Dendritic cell treated with granulocyte-macrophage colony-stimulating factor and Interleukin-4, amounts not matched to agents 40 ng/mL and 50 ng/mL, for 4 days (primary cell): Measurements from ENCODE around the gene MSL2.
"Not testable (repeated sequence)": the region's sequence is repeated elsewhere in the genome, so short reads cannot be mapped to it uniquely, and the experiment has no call there.

Experiments
- H3K27ac Mint-ChIP-seq: one replicate; pipeline ENCODE4 v1.8.0; 2022; ENCODE audit warnings: mild to moderate bottlenecking, mixed read lengths
- H3K27me3 Mint-ChIP-seq: one replicate; pipeline ENCODE4 v1.8.0; 2022; ENCODE audit warnings: mild to moderate bottlenecking, mixed read lengths
- H3K36me3 Mint-ChIP-seq: one replicate; pipeline ENCODE4 v1.8.0; 2022; ENCODE audit warnings: low read depth, mixed read lengths
- H3K4me1 Mint-ChIP-seq: one replicate; pipeline ENCODE4 v1.8.0; 2022; ENCODE audit warnings: low read depth, mixed read lengths
- H3K4me3 Mint-ChIP-seq: one replicate; pipeline ENCODE4 v1.8.0; 2022; ENCODE audit warnings: mild to moderate bottlenecking, moderate library complexity, mixed read lengths
- H3K9me3 Mint-ChIP-seq: one replicate; pipeline ENCODE4 v1.8.0; 2022; ENCODE audit warnings: mixed read lengths
- intact Hi-C: fragments of 100-400 bp; cut with micrococcal nuclease; formaldehyde crosslinking; loops from one replicate; pipeline ENCODE4 v1.15.0; 2022

The MSL2 gene

GRCh38 chr3:136146981-136147729, 49.0 kb downstream of the MSL2 start:
- peaks cover 39% of the 10 kb centered on the region for H3K36me3 Mint-ChIP-seq
- H3K9me3 Mint-ChIP-seq = no peaks in the 10 kb centered on the region
- intact Hi-C loops = no loop called here
- H3K4me3 Mint-ChIP-seq = no peak overlapping the region
- H3K27ac Mint-ChIP-seq = no peak overlapping the region
- peaks cover 22% of the 10 kb centered on the region for H3K4me1 Mint-ChIP-seq
- H3K27me3 Mint-ChIP-seq = no peaks in the 10 kb centered on the region

- H3K9me3 Mint-ChIP-seq, intact Hi-C loops, H3K4me3 Mint-ChIP-seq, H3K27me3 Mint-ChIP-seq, H3K27ac Mint-ChIP-seq: not testable (repeated sequence)
- peaks cover 17% of the 10 kb centered on the region for H3K36me3 Mint-ChIP-seq
- peaks cover 19% of the 10 kb centered on the region for H3K4me1 Mint-ChIP-seq
These were observed 51.7 kb downstream of the MSL2 start for GRCh38 chr3:136144397-136144796.

- Mint-ChIP-seq H3K27ac (no peak overlapping the region), H3K4me3 (no peak overlapping the region), H3K9me3 (no peaks in the 10 kb centered on the region), H3K27me3 (no peaks in the 10 kb centered on the region), H3K4me1 (peaks cover 25% of the 10 kb centered on the region), H3K36me3 (peaks cover 6% of the 10 kb centered on the region)
- intact Hi-C loops = no loop called here
These were observed 53.5 kb downstream of the MSL2 start for GRCh38 chr3:136142592-136142991.

- H3K27me3 Mint-ChIP-seq = no peaks in the 10 kb centered on the region
- intact Hi-C loops = no loop called here
- H3K9me3 Mint-ChIP-seq = no peaks in the 10 kb centered on the region
- no peak overlapping the region for H3K4me3 Mint-ChIP-seq
- peaks cover 6% of the 10 kb centered on the region for H3K36me3 Mint-ChIP-seq
- no peak overlapping the region for H3K27ac Mint-ChIP-seq
- H3K4me1 Mint-ChIP-seq = peaks cover 22% of the 10 kb centered on the region
These were observed 54.2 kb downstream of the MSL2 start for GRCh38 chr3:136141891-136142290.

- H3K27me3 Mint-ChIP-seq = no peaks in the 10 kb centered on the region
- peaks cover 21% of the 10 kb centered on the region for H3K4me1 Mint-ChIP-seq
- no peak overlapping the region for H3K27ac Mint-ChIP-seq
- no peaks in the 10 kb centered on the region for H3K9me3 Mint-ChIP-seq
- peaks cover 6% of the 10 kb centered on the region for H3K36me3 Mint-ChIP-seq
- H3K4me3 Mint-ChIP-seq = no peak overlapping the region
- intact Hi-C loops = no loop called here
These were observed 54.8 kb downstream of the MSL2 start for GRCh38 chr3:136141291-136141785.

GRCh38 chr3:136136454-136136853, 59.7 kb downstream of the MSL2 start:
- Mint-ChIP-seq H3K36me3 (no peaks in the 10 kb centered on the region), H3K9me3 (no peaks in the 10 kb centered on the region), H3K27ac (no peak overlapping the region), H3K27me3 (no peaks in the 10 kb centered on the region), H3K4me1 (peaks cover 7% of the 10 kb centered on the region), H3K4me3 (no peak overlapping the region)
- intact Hi-C loops = no loop called here

GRCh38 chr3:136135039-136135802, 60.9 kb downstream of the MSL2 start:
- no peak overlapping the region for H3K4me3 Mint-ChIP-seq
- H3K27me3 Mint-ChIP-seq = no peaks in the 10 kb centered on the region
- intact Hi-C loops = no loop called here
- H3K36me3 Mint-ChIP-seq = no peaks in the 10 kb centered on the region
- H3K27ac Mint-ChIP-seq = no peak overlapping the region
- peaks cover 5% of the 10 kb centered on the region for H3K4me1 Mint-ChIP-seq
- no peaks in the 10 kb centered on the region for H3K9me3 Mint-ChIP-seq

- Mint-ChIP-seq H3K4me1 (peaks cover 4% of the 10 kb centered on the region), H3K27ac (no peak overlapping the region), H3K9me3 (no peaks in the 10 kb centered on the region), H3K27me3 (no peaks in the 10 kb centered on the region), H3K36me3 (no peaks in the 10 kb centered on the region), H3K4me3 (no peak overlapping the region)
- intact Hi-C loops = no loop called here
These were observed 62.0 kb downstream of the MSL2 start for GRCh38 chr3:136134091-136134490.

GRCh38 chr3:136131647-136132046, 64.5 kb downstream of the MSL2 start:
- H3K36me3 Mint-ChIP-seq, H3K4me1 Mint-ChIP-seq, H3K4me3 Mint-ChIP-seq, intact Hi-C loops, H3K27me3 Mint-ChIP-seq, H3K27ac Mint-ChIP-seq: not testable (repeated sequence)
- H3K9me3 Mint-ChIP-seq = peaks cover 19% of the 10 kb centered on the region

- Mint-ChIP-seq H3K9me3 (peaks cover 9% of the 10 kb centered on the region), H3K4me3 (no peak overlapping the region), H3K27me3 (no peaks in the 10 kb centered on the region), H3K4me1 (no peaks in the 10 kb centered on the region), H3K36me3 (no peaks in the 10 kb centered on the region), H3K27ac (no peak overlapping the region)
- intact Hi-C loops = no loop called here
These were observed 74.1 kb downstream of the MSL2 start for GRCh38 chr3:136122006-136122405.

- H3K9me3 Mint-ChIP-seq = peaks cover 19% of the 10 kb centered on the region
- intact Hi-C loops = no loop called here
- H3K27me3 Mint-ChIP-seq = no peaks in the 10 kb centered on the region
- no peaks in the 10 kb centered on the region for H3K36me3 Mint-ChIP-seq
- H3K4me3 Mint-ChIP-seq = no peak overlapping the region
- no peak overlapping the region for H3K27ac Mint-ChIP-seq
- no peaks in the 10 kb centered on the region for H3K4me1 Mint-ChIP-seq
These were observed 75.5 kb downstream of the MSL2 start for GRCh38 chr3:136120373-136121348.

- H3K27me3 Mint-ChIP-seq, intact Hi-C loops, H3K4me1 Mint-ChIP-seq, H3K4me3 Mint-ChIP-seq, H3K27ac Mint-ChIP-seq, H3K36me3 Mint-ChIP-seq: not testable (repeated sequence)
- peaks cover 26% of the 10 kb centered on the region for H3K9me3 Mint-ChIP-seq
These were observed 76.4 kb downstream of the MSL2 start for GRCh38 chr3:136119783-136120182.

- H3K4me3 Mint-ChIP-seq, H3K36me3 Mint-ChIP-seq, H3K27ac Mint-ChIP-seq, intact Hi-C loops, H3K4me1 Mint-ChIP-seq, H3K27me3 Mint-ChIP-seq: not testable (repeated sequence)
- peaks cover 26% of the 10 kb centered on the region for H3K9me3 Mint-ChIP-seq
These were observed 76.8 kb downstream of the MSL2 start for GRCh38 chr3:136119332-136119731.

- H3K4me3 Mint-ChIP-seq = no peak overlapping the region
- H3K27me3 Mint-ChIP-seq = no peaks in the 10 kb centered on the region
- no peak overlapping the region for H3K27ac Mint-ChIP-seq
- no peaks in the 10 kb centered on the region for H3K36me3 Mint-ChIP-seq
- no peaks in the 10 kb centered on the region for H3K4me1 Mint-ChIP-seq
- intact Hi-C loops = no loop called here
- H3K9me3 Mint-ChIP-seq = peaks cover 26% of the 10 kb centered on the region
These were observed 81.7 kb downstream of the MSL2 start for GRCh38 chr3:136114421-136114820.
